NOMO-1 treated with dmso at 0.1 percent for 144 hours (cell line): ENCODE data around the gene AADACL2.
"Not testable (repeated sequence)": the region's sequence is repeated elsewhere in the genome, so short reads cannot be mapped to it uniquely, and the experiment has no call there.

ENCODE experiments used
- DNase-seq: peaks from one replicate; lab custom pipeline; 2025; ENCODE audit not compliant: unreplicated experiment; lab: John Stamatoyannopoulos, UW

AADACL2 gene

DNA sequence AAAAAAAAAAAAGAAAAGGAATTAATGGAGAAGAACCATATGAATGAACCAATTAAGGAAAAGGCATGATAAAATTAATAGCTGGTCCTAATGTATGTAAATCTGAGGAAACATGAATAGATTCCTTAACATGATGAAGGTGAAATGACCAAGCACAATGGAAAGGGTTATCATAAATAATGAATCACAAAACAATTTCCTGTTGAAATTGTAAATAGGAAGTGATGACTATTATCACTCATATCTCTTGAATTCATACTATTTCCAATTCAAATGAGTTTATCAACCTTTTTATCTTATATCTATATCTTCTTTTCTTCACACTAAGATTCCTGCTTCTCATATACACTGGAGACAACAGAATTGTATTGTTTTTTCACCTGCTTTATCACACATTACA lies 32.0 kb downstream of the AADACL2 start:
- no peak for DNase-seq

DNA sequence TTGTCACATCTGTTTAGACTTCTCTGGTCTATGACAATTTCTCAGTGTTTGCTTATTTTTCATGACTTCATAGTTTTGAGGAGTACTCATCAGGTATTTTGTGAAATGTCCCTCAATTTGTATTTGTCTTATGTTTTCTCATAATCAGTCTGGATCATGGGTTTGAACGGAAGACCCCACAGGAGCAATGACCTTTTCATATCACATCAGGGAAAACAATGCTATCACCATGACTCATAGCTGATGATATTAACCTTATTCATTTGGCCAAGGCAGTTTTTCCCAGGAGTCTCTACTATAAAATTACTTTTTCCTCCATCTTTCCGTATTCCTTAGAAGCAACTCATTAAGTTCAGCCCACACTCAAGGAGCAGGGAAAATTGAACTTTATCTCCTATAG lies 32.7 kb downstream of the AADACL2 start:
- DNase-seq, result no peak

DNA sequence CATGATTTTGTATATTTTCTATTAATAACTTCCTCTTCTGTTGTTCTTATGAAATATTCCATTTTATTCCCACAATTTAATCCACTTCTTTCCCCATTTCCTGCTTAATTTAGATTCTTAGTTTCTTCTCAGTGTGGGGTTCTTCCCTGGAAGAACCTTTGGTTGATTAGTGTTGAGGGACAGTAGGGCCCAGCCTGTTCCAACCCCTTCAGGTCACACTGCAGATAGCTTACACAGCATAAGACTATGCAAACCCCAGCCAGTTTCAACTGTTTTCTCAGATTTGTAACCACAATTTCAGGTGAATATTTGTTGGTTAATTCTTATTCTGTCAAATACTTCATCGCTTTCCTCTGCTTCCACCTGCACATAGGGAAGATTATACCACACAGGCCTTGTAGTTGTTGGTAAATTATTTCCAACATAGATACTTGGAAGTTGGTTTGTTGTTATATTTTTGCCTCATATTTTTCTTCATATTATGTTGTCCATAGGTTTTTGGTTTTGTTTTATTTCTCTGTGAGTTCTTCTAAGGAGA lies 34.7 kb downstream of the AADACL2 start:
- DNase-seq, result no peak

DNA sequence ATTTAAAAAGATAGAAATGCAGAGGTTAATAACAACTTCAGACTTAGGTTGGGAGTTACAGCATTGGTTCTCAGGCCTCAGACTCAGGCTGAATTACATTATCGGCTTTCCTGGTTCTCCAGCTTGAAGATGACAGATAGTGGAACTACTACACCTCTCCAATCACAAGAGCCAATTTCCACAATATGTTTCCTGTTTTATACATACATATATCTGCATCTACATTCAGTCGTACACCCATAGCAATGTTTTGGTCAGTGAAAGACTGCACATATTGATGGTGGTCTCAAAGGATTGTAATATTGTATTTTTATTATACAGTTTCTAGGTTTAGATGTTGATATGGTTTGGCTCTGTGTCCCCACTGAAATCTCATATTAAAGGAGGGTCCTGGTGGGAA lies 35.4 kb downstream of the AADACL2 start:
- no peak for DNase-seq

DNA sequence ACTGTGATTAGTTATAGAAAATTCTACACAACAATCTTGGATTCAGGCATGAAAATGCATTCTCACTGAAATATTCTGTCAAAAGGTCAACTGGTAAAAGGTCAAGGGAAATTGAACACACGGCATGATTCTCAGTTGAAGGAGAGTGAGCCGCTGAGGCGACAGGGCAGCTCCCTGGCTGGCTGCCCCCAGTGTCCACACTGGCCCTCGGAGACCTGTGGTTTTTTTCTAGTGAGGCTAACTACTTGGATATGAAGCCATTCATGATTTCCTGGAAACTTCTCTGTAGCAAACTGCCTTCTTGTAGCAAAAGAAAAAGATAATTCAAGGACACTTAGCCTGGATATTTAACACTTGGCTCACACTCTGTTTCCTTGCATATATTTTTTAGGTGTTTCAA lies 37.2 kb downstream of the AADACL2 start:
- DNase-seq, result no peak

DNA sequence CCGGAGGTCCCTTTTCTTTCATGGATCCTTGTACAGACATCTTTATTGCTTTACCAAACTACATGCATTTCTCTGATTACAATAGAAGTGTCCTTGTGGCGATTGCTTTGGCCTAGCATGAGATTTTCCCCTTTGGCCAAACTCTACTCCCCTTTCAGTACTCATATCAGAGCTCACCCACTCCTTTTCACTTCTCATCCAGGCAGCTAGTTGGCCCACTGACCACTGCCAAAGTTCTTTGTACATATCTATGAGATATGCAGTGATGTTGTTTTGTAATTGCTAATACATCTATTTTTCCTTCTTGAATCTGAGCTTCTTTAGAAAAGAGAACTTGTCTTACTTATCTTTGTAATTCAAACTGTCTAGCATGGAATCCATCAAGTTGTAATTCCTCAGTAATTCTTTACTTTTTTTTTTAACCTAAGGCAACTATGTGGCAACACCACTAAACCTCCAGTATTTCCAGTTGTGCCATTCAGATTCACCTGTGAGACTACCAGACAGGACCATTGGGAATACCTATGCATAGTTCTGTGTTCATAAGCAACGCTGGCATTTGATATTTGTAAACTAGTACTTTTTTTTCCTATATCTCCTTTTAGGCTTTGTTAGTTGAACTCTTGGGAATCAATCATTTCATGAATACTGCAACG lies 39.2 kb downstream of the AADACL2 start:
- DNase-seq, result no peak

DNA sequence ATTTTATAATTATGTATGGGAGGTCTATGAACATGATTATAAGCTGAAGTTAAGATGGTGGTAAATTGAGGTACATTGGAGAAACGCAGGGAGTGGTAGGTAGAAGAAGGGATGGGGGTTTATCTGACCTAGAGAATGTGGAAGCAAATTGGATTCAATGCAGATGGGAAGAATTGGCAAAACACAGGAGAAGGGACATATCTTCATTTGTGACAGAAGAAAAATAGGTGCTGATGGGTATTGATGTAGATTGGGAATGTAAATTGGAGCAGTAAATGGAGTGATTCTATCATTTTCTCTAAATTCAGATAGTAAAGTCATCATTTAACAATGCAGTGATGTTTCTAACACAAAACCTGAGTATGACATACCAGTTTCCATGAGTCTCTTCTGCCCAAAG lies 40.5 kb downstream of the AADACL2 start:
- DNase-seq, result no peak

DNA sequence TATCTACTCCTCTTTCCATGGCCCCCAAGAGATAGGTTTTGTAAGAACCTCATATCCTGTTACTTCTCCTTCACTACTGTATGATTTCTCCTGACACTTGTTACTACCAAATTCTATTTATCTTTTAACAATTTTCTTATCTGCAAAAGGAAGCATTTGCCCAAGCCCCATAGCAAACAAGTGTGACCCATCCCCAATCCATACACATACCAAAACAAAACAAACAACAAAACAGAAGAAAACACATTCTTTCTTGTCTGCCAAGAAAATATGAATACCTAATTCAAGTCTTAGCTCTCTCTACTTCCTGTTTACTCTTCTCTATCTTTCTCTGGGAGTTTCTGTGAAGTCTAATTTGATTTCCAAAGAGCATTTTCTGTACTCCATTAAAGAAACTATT lies 41.2 kb downstream of the AADACL2 start:
- DNase-seq, result no peak

DNA sequence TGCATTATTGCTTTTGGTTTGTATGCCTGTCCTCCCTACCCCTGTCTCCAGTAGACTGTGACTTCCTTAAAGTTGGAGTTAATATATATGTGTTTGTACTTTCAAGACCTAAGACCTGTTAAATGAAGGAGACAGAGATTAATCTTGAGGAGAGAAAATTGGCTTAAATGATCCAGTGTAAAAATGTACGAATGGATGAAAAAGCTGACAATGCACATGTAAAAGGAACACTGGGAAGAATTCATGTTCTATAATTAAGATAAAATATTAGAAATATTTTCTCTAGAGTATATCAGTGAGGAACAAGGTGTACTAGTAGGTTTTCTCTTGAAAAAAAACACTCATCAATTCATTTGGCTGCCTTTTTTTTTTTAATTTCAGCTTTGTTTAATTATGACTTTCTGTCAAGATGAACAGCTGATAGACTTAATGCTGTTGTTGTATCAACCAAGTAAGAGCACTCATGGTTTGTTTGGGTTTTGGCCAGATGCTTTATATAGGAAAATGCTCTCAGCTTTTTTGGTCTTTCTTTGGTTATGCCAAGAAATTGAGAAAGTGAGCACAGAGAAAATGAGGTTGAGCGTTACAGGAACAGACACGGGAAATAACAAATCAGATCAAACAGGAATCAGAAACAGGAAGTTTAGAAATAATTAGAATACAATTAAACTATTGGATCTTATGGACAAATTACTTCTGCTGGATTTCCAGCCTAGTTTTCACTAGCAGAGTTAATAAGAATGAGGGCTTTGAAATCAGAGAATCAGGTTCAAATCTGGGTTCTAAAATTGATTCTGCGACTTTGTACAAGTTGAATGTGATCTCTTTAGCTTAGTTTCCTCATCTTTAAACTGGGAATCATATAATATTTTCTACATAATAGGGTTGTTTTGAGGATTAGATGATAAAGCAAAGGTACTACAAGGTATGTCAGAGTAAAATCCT lies 41.9 kb downstream of the AADACL2 start:
- DNase-seq, result no peak

DNA sequence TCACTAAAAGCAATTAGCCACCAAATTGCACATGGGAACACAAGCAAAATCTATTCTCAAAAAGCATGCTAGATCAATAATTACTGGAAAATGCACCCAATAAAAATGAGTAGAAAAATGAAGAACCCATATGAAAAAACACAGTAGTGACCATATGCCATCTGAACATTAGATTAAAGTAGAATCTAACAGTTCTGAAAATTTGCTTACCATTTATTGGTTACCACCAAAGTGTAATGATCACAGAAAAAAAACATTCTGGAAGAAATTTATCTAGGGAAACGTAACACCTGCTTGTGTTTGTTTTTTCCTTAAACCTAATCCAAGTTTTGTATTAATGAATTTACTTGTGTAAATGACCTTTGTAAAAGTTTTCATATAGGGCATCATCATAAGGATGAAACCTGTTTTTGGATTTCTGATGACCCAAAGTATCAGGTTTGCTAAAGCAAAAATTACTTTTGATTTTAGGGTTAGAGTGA lies 42.6 kb downstream of the AADACL2 start:
- DNase-seq, result no peak

DNA sequence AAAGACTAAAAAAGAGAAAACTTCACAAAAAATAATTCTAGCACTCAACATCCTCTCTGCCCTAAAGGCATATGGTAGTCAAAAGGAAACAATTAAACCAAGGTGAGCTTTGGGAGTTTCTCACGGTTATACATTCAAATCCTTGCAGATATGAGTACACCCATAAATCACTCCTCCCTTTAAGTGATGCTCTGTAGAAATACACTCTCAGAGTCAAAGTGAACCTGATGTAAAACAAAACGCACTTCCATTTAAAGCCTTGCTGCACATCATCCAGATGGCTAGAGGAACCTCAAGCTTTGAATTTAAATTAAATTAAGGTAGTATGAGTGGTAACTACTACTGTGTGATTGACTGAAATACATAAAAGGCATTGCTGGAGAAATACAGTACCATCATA lies 44.2 kb downstream of the AADACL2 start:
- no peak for DNase-seq

DNA sequence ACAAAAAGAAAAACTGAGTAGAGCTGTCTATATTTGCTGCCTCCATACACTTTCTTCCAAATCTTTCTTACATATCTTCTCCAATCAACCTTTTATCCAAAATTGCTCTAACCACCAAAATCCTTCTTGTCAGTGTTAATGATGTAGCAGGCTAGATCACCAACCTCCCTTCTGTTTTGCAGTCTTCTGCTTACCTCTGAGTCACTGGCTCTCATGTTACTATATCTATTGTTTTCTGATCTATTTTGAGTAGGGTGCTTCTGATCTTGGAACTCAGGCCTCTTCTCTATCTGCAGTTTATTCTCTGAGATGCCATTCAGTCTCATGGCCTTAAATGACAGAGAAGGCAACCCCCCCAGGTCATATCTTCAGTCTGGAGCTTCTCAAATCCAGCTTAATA lies 53.9 kb downstream of the AADACL2 start:
- DNase-seq, result no peak

DNA sequence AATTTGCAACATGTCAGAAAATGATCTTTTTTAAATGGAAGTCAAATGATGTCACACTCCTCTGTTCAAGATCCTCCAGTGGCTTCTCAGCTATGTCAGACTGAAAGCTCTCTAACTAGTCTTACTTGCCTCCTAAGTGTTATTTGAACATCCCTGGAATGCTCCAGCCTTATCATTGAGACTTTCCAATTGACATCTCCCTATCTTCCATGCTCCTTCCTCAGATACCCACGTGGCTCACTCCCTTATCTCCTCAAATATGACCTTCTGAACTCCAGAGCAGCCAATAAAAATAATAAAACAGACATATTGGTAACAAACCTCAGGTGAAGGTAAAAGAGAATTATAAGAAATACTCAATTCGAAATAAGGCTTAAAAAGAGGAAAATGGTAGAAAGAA lies 54.7 kb downstream of the AADACL2 start:
- no peak for DNase-seq

DNA sequence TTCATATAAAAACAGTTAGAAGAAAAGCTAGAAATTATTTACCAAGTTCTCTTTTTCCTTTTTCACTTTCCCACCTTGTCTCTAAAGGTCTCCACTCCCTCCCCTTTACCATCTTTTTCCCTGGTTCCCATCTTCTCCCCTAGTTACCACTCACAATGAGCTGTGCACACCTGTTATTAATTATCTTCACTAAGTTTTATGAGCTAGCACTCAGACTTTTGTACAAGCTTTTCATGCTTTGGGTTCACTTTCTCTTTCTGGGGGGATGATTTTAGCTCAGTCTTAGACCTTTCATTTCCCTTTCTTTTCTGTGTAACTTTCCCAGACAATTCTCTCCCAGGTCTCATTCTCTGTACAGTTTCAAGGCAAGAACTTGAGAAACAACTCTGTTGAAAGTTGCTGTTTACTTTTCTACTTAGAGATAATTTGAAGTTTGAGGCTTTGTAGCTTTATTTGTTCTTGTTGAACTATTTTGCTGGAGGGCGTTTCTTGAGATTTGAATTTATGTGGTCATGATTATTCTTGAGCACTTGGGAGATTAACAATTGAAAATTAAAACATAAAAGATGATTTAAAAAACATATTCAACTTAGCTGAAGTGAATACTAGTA lies 56.2 kb downstream of the AADACL2 start:
- DNase-seq, result no peak

DNA sequence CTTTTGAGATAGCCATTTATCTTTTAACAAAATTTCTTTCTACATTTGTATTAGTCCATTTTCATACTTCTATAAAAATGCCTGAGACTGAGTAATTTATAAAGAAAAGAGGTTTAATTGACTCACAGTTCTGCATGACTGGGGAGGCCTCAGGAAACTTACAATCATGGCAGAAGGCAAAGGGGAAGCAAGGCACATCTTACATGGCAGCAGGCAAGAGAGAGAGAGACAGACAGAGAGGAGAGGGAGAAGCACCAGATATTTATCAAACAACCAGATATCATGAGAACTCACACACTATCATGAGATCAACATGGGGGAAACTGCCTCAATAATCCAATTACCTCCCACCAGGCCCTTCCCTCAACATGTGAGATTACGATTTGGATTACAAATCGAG lies 57.0 kb downstream of the AADACL2 start:
- DNase-seq, result not testable (repeated sequence)

DNA sequence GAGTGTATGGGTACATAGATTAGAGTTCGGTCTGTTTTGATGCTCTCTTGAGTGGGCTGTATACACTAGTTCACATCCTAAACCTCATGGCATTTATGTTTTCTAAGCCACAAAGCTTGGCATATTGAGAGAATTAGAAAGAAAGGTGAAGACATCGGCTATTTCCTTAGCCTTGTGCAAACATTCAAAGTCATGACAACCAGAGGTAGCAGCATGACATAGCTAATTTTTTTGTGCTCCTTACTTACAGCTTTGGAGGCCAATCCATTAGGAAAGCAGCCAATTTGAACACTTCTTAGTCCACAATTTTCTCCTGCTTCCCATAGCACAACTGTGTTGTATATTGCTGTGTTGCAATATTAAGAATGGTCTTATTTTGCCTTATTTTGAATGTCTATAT lies 58.7 kb downstream of the AADACL2 start:
- no peak for DNase-seq

DNA sequence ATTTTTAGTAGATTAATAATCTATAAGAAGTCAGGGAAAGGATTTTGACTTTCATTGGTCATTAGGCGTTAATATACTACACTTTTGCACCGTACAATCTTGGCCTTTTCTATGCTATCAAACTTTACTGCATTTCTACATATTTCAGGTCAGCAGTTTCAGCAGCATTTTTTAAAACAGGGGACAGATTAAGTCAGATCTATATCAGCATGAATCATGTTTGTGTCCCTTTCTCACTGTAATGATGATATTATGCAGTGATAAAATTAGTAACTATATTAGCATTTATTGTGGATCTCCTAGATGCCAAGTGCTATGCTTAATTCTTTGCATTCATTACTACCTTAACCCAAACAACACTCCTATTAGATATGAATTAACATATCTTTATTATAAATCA lies 59.9 kb downstream of the AADACL2 start:
- DNase-seq, result no peak

DNA sequence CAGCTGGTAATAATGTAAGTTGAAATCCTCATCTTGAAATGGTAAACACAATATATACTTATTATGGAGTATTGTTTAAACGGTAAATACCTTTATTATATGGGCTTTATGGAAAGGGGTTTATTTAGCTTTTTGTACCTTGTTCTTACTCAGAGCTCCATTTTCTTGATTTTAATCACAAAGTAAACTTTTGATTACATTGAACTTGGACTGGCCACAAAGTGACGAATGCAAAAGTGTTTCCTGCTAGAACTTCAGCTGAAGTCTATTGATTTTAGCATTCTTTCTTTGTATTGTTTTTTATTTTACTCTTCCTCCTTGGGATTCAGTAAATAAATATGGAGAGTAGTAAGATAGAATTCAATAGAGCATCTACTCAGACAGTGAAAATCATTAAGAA lies 60.4 kb downstream of the AADACL2 start:
- DNase-seq, result no peak

DNA sequence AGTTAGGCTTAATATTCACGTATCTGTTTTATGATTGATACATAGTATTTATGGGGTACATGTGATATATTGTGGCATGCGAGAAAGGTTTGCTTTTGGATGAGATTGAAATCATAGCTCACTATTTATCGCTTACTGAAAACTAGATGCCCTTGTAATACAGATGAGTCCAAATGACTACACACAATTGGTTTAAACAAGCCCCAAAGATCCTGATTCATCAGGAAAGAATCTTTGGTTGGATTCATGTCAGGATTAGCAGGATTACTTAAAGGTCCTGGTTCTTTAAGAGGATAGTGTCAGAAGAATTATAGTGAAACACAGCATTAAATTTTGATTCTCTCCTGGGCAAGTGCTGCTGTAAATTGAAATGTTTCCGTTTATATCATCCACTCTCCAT lies 61.5 kb downstream of the AADACL2 start:
- DNase-seq, result no peak

DNA sequence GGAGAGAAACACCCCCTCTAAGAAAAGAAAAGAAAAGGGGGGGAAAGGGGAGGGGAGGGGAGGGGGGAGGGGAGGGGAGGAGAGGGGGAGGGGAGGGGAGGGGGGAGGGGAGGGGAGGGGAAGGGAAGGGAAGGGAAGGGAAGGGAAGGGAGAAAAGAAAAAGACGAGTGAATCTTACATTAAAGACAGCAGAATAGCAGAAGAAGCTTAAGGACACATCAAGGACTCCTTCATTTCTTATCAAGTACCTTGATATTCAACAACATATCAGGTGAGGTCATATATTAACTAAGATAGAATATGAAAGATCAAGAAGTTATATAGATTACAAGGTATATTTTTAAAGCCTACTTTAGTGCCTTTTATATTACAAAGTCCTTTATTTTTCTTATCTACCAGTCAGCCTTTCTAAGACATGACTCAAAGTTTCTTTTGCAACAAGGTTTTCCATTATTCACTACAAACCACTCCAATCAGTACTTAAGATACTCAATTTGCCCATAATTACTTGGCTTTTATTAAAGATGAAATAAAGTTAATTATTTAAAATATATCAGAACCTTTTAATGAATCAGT lies 62.5 kb downstream of the AADACL2 start:
- DNase-seq, result no peak

DNA sequence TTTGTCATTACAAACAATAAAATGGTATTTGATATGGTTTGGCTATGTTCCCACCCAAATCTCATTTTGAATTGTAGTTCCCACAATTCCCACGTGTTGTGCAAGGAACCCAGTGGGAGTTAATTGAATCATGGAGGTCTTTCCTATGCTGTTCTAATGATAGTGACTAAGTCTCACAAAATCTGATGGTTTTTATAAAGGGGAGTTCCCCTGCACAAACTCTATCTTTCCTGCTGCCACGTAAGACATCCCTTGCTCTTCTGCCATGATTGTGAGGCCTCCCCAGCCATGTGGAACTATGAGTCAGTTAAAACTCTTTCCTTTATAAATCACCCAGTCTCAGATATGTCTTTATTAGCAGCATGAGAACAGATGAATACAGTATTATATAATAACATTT lies 64.7 kb downstream of the AADACL2 start:
- no peak for DNase-seq
